ENCODE data around the gene PPP6R2.
"Not testable (repeated sequence)": the region's sequence is repeated elsewhere in the genome, so short reads cannot be mapped to it uniquely, and the experiment has no call there.

Gene PPP6R2

DNA sequence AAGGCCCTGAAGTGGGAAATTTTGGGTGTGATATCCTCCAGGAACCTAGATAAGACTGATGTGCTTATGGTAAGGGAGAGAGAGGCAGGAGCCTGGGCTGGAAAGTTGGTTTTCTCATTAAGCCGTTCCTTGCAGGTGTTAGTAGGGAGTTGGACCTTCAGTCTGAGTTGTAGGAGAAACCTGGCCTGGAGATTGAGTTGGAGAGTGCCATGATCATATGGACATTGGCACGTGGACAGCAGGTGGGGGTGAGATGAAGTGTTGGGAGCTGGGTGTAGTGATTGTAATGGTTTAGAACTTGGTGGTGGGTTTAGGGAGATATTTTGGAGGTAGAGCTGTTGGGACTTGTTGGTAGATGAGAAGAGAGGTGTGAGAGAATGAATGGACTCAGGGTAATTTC is 4.9 kb downstream of the PPP6R2 start:
- DNase-seq = no peak

- DNase-seq = no peak
These were observed 13.1 kb downstream of the PPP6R2 start for GRCh38 chr22:50356186-50356585.

GRCh38 chr22:50357222-50357621 is 14.1 kb downstream of the PPP6R2 start:
- DNase-seq = no peak

DNA sequence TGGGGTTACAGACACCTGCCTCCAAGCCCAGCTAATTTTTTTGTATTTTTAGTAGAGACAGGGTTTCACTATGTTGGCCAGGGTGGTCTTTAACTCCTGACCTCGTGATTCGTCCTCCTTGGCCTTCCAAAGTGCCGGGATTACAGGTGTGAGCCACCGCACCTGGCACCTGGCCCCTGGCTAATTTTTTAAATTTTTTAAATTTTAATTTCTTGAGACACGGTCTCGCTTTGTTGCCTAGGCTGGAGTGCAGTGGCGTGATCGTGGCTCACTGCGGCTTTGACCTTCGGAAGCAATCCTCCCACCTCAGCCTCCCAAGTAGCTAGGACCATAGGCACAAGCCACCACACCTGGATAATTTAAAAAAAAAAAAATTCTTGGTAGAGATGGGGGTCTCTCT is 14.6 kb downstream of the PPP6R2 start:
- no peak for DNase-seq

- no peak for DNase-seq
These were observed 17.5 kb downstream of the PPP6R2 start for GRCh38 chr22:50360578-50360977.

- no peak for DNase-seq
These were observed 18.1 kb downstream of the PPP6R2 start for GRCh38 chr22:50361222-50361621.

- DNase-seq = no peak
These were observed 18.6 kb downstream of the PPP6R2 start for GRCh38 chr22:50361688-50362087.

GRCh38 chr22:50363166-50363802 is 20.2 kb downstream of the PPP6R2 start:
- DNase-seq = no peak

DNA sequence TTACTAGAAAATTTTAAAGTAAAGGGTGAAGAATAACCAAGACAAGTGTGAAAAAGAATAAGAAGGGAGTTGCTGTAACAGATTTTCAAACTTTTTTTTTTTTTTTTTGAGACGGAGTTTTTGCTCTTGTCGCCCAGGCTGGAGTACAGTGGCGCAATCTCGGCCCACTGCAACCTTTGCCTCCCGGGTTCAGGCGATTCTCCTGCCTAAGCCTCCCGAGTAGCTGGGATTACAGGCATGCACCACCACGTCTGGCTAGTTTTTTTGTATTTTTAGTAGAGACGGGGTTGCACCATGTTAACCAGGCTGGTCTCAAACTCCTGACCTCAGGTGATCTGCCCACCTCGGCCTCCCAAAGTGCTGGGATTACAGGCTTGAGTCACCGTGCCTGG is 20.7 kb downstream of the PPP6R2 start:
- not testable (repeated sequence) for DNase-seq

GRCh38 chr22:50367778-50368500 is 24.8 kb downstream of the PPP6R2 start:
- DNase-seq = no peak

- DNase-seq = no peak
These were observed 28.0 kb downstream of the PPP6R2 start for GRCh38 chr22:50371101-50371648.

- no peak for DNase-seq
These were observed 33.0 kb downstream of the PPP6R2 start for GRCh38 chr22:50376085-50376651.

- DNase-seq = not testable (repeated sequence)
These were observed 38.0 kb downstream of the PPP6R2 start for GRCh38 chr22:50381021-50381555.

DNA sequence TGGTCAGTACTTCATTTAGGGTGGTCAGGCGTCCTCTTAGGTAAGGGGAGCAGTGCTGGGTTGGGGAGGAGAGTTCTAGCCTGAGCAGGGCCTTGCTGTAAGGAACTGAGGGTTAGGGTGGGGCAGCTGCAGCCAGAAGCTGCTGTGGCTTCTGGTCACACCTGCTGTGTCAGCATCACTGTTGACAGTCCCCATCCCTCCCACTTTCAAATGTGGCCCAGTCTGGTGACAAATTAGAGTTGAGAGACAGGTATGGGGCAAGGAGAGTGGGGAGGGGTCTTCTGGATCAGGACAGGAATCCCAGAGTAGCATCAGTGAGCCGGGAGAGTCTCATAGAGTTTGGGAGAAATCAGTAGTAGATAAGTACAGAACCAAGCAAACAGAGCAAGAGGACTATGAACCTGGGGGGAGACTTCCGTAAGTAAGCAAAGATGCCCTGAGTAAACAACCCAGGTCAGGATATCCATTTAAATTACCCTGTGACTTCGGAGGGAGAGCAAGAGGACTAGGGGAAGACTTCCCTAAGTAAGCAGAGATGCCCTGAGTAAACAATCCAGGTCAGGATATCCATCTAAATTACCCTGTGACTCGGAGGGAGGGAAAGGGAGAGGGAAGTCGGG is 53.7 kb downstream of the PPP6R2 start:
- peak; percentile 61 for DNase-seq

- not testable (repeated sequence) for DNase-seq
These were observed 54.4 kb downstream of the PPP6R2 start for GRCh38 chr22:50397371-50398060.

GRCh38 chr22:50398831-50399648 is 55.9 kb downstream of the PPP6R2 start:
- DNase-seq = no peak

DNA sequence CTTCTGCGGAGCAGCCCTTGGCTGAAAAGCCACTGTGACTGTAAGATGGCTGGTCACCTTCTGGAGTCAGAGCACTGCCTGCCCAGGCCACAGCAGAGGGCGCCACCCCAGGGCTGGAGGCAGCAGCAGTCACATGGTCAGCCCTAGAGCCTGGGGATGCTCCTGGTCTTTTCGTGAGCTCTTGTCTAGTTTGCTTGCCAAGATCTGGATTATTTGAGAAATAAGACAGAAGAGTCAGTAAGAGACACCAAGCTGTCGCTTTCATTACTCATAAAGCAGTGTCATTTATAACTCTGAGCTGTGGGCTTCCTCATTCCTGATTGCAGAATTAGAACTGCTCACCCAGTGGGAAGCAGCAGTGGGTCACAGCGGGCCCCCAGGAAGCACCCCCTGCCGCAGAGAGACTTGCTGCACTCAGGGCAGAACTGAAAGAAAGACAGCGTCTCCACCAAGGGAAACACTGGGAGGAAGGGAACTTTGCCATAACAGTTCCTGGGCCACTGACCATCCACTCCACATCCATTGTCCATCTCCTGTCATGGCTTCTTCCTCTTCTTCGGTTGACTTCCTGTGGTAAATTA is 56.7 kb downstream of the PPP6R2 start:
- peak; percentile 18 for DNase-seq

DNA sequence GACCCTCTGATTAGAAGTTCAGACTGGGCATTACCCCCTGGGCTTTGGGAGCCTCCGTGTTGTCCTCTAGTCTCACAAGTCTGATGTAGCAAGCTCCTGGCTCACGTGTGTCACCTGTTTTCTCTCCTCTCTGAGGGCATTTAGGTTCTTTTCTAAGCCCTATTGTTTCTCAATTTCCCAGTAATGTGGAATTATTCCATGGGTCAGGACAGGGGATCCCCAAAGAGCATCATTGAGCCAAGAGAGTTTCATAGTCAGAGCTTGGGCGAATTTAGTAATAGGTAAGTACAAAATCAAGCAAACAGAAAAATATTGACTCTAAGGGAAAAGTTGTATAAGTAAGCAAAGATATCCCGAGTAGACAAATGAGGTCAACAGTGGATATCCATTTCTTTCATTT is 57.3 kb downstream of the PPP6R2 start:
- no peak for DNase-seq

GRCh38 chr22:50400931-50401330 is 57.8 kb downstream of the PPP6R2 start:
- no peak for DNase-seq

- no peak for DNase-seq
These were observed 58.8 kb downstream of the PPP6R2 start for GRCh38 chr22:50401907-50402306.

DNA sequence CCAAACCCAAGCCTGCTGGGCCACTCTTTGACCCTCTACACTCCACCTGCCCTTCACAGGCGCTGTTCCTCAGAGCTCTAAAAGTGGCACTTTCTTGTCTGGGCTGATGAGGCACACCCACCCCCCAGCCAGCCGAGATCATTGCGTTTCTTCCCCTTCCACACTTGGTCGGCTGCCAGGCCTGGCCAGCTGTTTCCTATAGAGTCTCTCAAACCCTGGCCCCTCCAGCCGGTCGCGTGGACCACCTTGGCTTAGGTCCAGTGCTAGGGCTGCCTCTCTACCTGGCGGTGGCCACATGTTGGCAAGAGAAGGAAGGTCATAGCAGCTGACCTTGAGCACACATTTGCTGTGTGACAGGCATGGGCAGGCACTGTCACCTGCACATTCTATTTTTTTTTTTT is 60.6 kb downstream of the PPP6R2 start:
- peak; percentile 45 for DNase-seq

Data from NCI-H69 (cell line).